ENCODE data around the gene ITGA8. TPM values are rescaled to one million over a fixed set of nuclear protein-coding genes. Genes with fewer than 3 reads are reported as not detected.

The ITGA8 gene
- total and polyA plus RNA-seq, 2 of the 13 experiments (the other 11 are each of a cell fraction or from before 2014, with no cell fraction given): not detected

DNA sequence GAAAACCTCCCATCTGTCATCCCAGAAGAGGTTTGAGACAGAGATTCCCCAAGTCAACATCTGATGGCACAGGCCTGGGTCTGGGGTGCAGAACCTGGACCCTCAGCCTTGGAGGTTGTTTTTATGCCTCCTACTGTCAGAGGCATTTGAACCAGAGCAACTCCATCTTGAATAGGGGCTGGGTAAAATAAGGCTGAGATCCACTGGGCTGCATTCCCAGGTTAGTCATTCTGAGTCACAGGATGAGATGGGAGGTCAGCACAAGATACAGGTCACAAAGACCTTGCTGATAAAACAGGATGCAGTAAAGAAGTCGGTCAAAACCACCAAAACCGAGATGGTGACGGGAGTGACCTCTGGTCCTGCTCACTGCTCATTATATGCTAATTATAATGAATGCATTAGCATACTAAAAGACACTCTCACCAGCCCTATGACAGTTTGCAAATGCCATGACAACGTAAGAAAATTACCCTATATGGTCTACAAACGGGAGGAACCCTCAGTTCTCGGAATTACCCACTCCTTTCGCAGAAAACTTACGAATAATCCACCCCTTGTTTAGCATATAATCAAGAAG lies 92.0 kb downstream of the ITGA8 start:
- Histone ChIP-seq H3K27ac (ENCODE audit: extremely low read length, insufficient read depth, low read length) (no peak overlapping the region), H3K4me2 (ENCODE audit: low read depth, low read length) (no peak overlapping the region), H3K79me2 (ENCODE audit: insufficient read depth, low read length) (no peaks in the 10 kb centered on the region), H3K4me3 (replicated peaks in 1 of 3; ENCODE audit: insufficient read depth in 1 of 3, low read depth in 2 of 3, low read length in 3 of 3) (no peak overlapping the region), H2AFZ (ENCODE audit: low read length) (no peak overlapping the region), H4K20me1 (ENCODE audit: insufficient read depth, low read length) (no peaks in the 10 kb centered on the region), H3K9me3 (ENCODE audit: low read length) (no peaks in the 10 kb centered on the region), H3K9ac (ENCODE audit: insufficient read depth, low read depth, low read length) (no peak overlapping the region), H3K27me3 (ENCODE audit: control insufficient read depth in 1 of 2, insufficient read depth in 2 of 2, low read length in 2 of 2) (no peaks in the 10 kb centered on the region; a peak in 2 of 5 replicates), H3K4me1 (ENCODE audit: insufficient read depth, low read length) (no peaks in the 10 kb centered on the region), H3K36me3 (replicated peaks in 1 of 2; ENCODE audit: control insufficient read depth in 1 of 2, insufficient read depth in 2 of 2, low read length in 2 of 2) (no peaks in the 10 kb centered on the region)
- DNase-seq (ENCODE audit: low spot score) (no peak), ATAC-seq (no peak), FAIRE-seq (no peak)
- ChIA-PET POLR2A (no interaction called here), CTCF (ENCODE audit: low intra/inter-chr PET ratio, low total read pairs) (no interaction called here)
- 22% methylated on average over 8 of the region's 8 CpGs for WGBS (ENCODE audit: low lambda C conversion rate)
- intact Hi-C loops (cut with micrococcal nuclease; ENCODE audit: unreplicated experiment): no loop called here
- in situ Hi-C loops (cut with HindIII; ENCODE audit: extremely low pct_ligation_motif_present, low pct_unique_long_range_greater_than_20kb): no loop called here
- no TSS peak for BruUV-seq (replicated peaks)
- TF ChIP-seq SSRP1 (CRISPR knock-in tag; IDR thresholded peaks at IDR 0.05) (no peak), ATRX (CRISPR knock-in tag; IDR thresholded peaks at IDR 0.05; ENCODE audit: borderline replicate concordance) (no peak), TBX2 (CRISPR knock-in tag; IDR thresholded peaks at IDR 0.05; ENCODE audit: borderline replicate concordance) (no peak), GFI1 (CRISPR knock-in tag; IDR thresholded peaks at IDR 0.05; ENCODE audit: borderline replicate concordance) (no peak), ZNF101 (CRISPR knock-in tag; IDR thresholded peaks at IDR 0.05; ENCODE audit: borderline replicate concordance, low read depth) (no peak), ZNF253 (CRISPR knock-in tag; IDR thresholded peaks at IDR 0.05; ENCODE audit: borderline replicate concordance) (no peak), ZNF547 (CRISPR knock-in tag; IDR thresholded peaks at IDR 0.05) (no peak), HNF1A (IDR thresholded peaks at IDR 0.05; ENCODE audit: low read depth) (no peak), HNF1A (CRISPR knock-in tag; IDR thresholded peaks at IDR 0.05; ENCODE audit: borderline replicate concordance) (no peak), KAT8 (CRISPR knock-in tag; IDR thresholded peaks at IDR 0.05) (no peak), REL (CRISPR knock-in tag; conservative IDR thresholded peaks at IDR 0.05) (no peak), ZMAT5 (CRISPR knock-in tag; IDR thresholded peaks at IDR 0.05; ENCODE audit: borderline replicate concordance, low read depth) (no peak)
- TF ChIP-seq, protein P1, sequence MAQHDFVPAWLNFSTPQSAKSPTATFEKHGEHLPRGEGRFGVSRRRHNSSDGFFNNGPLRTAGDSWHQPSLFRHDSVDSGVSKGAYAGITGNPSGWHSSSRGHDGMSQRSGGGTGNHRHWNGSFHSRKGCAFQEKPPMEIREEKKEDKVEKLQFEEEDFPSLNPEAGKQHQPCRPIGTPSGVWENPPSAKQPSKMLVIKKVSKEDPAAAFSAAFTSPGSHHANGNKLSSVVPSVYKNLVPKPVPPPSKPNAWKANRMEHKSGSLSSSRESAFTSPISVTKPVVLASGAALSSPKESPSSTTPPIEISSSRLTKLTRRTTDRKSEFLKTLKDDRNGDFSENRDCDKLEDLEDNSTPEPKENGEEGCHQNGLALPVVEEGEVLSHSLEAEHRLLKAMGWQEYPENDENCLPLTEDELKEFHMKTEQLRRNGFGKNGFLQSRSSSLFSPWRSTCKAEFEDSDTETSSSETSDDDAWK (CRISPR knock-in tag; IDR thresholded peaks at IDR 0.05): no peak
- TF ChIP-seq, protein P2, sequence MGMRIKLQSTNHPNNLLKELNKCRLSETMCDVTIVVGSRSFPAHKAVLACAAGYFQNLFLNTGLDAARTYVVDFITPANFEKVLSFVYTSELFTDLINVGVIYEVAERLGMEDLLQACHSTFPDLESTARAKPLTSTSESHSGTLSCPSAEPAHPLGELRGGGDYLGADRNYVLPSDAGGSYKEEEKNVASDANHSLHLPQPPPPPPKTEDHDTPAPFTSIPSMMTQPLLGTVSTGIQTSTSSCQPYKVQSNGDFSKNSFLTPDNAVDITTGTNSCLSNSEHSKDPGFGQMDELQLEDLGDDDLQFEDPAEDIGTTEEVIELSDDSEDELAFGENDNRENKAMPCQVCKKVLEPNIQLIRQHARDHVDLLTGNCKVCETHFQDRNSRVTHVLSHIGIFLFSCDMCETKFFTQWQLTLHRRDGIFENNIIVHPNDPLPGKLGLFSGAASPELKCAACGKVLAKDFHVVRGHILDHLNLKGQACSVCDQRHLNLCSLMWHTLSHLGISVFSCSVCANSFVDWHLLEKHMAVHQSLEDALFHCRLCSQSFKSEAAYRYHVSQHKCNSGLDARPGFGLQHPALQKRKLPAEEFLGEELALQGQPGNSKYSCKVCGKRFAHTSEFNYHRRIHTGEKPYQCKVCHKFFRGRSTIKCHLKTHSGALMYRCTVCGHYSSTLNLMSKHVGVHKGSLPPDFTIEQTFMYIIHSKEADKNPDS (CRISPR knock-in tag; IDR thresholded peaks at IDR 0.05): no peak
- TF ChIP-seq, protein P3, sequence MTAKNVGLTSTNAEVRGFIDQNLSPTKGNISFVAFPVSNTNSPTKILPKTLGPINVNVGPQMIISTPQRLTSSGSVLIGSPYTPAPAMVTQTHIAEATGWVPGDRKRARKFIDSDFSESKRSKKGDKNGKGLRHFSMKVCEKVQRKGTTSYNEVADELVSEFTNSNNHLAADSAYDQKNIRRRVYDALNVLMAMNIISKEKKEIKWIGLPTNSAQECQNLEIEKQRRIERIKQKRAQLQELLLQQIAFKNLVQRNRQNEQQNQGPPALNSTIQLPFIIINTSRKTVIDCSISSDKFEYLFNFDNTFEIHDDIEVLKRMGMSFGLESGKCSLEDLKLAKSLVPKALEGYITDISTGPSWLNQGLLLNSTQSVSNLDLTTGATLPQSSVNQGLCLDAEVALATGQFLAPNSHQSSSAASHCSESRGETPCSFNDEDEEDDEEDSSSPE (CRISPR knock-in tag; IDR thresholded peaks at IDR 0.05): no peak

Measured in HepG2 (cell line).